Neural progenitor cell (in vitro differentiated cells): ENCODE results near the gene CISTR.
A peak's percentile ranks its signal among the peaks of the same experiment; 100 is the strongest.

Source experiments
- CTCF ChIP-seq: fragments of 200-600 bp; sonication (generic); IDR thresholded peaks from 2 replicates; pipeline ENCODE4 v1.5.1; 2017; ENCODE audit warnings: antibody characterized with exemption, mild to moderate bottlenecking
- EZH2 ChIP-seq: fragments of 200-600 bp; sonication (generic); IDR thresholded peaks from 2 replicates; pipeline ENCODE4 v1.6.1; 2017; ENCODE audit warnings: antibody characterized with exemption, mild to moderate bottlenecking, moderate library complexity
- EZH2phosphoT487 ChIP-seq: fragments of 200-600 bp; sonication (generic); IDR thresholded peaks from 2 replicates; pipeline ENCODE4 v1.6.1; 2017; ENCODE audit warnings: antibody characterized with exemption

DNA sequence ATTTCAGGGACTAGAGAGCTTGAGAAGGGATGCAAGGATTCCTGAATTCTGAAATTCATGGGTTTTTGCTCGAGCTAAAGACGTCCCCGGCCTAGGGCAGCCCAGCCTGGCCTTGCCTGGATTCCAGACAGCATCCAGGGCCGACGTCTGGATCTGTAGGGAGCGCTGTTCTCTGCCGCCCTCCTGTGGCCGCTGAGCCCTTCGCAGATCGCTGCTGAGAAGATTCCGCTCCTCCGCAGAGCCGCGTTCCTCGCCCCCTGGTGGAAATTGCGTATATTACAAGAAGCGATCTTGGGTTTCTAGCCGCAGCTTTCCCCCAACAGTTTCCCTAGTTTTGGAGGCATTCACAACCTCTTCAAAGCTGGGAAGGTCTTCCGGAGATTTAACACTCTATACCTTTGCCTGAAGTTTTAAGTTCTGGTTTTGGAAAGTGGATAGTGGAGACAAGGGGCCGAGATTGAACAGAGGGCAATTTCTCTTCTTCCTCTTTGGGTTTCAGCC is 5.1 kb downstream of the CISTR start:
- TF ChIP-seq CTCF (peak; percentile 100), EZH2phosphoT487 (no peak), EZH2 (peak; percentile 60)
